Stimulated activated CD8-positive, alpha-beta memory T cell treated with anti-CD3 and anti-CD28 coated beads, Interleukin-2, amount 100 ng/mL, for 1 hour (primary cell): ENCODE measurements around the gene RPP25L.
A peak's percentile ranks its signal among the peaks of the same experiment; 100 is the strongest.
"Not testable (repeated sequence)": the region's sequence is repeated elsewhere in the genome, so short reads cannot be mapped to it uniquely, and the experiment has no call there.

Source experiments
- DNase-seq, 2 donors: peaks; one replicate each; pipeline ENCODE4 v3.0.0-alpha.2; 2020; ENCODE audit warnings: low read depth in 2 of 2

The RPP25L gene, protein sequence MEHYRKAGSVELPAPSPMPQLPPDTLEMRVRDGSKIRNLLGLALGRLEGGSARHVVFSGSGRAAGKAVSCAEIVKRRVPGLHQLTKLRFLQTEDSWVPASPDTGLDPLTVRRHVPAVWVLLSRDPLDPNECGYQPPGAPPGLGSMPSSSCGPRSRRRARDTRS

DNA sequence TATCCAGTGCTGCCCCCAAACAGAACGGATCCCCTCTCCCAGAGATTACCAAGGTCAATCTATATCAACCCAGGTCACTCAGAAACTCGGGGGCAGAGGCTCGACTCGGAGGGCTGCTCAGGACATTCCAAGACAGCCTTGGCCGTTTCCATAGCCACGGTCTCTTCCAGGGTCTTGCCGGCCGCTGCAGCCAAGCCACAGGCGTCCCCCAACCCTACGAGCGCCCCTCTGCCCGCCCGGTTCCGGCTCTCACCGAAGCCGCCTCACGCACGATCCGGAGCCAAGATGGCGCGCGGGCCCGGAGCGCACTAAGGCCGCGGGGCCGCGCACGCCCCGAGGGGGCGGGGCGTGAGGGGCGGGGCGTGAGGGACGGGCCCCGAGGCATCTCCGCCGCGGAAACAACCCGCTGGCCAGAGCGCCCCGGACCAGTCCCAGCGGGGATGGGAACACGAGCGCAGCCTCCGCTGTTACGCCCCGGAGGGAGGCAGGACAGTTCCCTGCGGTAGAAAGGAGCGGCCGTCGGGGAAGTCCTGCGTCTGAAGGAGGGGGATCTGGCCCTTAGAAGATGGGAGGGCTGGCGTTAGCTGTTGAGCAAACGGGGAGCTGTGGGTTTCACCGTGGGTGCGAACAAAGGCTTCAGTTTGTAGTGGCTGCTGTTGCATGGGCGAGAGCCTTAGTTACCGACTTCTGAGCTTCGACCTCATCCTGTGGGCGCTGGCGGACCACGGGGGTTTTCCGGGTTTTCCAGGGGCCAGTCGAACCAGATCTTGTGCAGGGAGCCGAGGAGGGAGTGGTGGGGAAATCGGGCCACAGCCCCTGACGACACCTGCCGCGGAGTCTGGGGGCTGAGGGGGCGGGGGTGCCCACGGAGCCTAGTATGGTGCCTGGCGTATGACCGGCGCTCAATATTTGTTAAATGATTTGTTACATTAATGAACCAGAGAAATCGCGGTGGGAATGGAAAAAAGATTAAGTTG is at the start of gene RPP25L:
Gene RPP25L (minus strand): TSS at position 287 of the 977 bp plus-strand sequence. CDS start 801 bp downstream, outside the sequence.
- peak; percentile 64 to 77 for DNase-seq

- DNase-seq: no peak
Measured at GRCh38 chr9:34659592-34660253, 47.8 kb upstream of the RPP25L start.

- DNase-seq: no peak
Measured at GRCh38 chr9:34658461-34658860, 46.6 kb upstream of the RPP25L start.

DNA sequence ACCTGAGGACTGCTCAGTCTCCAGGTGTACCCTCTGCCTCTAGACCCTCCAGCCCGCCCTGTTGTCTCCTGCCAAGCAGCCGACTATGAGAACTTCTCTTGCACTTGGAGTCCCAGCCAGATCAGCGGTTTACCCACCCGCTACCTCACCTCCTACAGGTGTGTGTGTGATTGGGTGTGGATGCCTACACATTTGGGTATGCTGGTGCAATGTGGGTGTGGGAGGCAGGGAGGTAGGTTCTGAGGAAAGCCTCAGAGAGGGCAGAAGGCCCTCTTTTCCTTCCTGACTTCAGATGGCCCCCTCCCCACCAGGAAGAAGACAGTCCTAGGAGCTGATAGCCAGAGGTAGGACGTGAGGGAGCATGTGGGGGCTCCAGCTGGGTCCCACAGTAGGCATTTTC is 45.1 kb upstream of the RPP25L start:
- no peak for DNase-seq

- no peak for DNase-seq
Measured at GRCh38 chr9:34655394-34655793, 43.5 kb upstream of the RPP25L start.

GRCh38 chr9:34654323-34655051 is 42.6 kb upstream of the RPP25L start:
- no peak for DNase-seq

DNA sequence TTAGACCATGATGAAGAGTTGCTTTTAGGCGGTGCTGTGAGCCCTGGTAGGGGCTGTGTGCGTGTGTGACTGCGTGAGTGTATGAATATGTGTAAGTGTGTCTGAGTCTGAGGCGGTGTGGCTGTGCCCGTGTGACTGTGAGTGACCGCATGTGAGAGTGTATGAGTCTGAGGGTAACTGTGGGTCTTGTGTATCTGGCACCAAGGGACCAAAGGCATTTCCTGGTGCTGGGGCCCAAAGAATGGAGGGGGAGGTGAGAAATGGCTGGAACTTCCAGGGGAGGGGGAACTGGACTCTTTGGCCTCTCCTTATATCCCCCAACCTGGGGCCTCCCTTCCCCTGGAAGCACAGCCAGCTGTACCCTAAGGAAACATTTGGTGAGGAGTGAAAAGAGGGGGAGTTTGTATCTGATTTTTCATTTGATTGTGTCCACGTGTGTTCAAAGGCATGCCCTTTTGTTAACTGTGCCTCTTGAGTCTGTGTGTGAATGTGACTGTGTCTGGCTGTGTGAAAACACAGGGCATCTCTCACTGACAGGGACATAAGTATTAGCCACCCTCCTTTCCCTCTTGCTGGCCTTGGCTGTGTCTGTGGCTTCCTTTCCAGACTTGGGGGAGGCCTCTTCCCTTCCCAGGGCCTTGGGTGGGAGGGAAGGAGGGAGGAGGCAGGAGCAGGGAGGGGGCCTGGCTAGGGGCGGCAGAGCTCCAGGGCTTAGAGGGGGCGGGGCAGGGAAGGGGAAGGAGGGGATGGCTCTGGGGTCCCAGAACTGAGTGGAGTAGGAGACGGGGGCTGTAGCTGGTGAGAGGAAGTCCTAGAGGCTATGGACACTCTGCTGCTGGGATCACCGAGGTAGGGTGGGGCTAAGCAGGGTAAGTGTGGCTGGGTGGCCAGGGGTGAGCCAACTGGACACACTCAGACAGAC is 41.5 kb upstream of the RPP25L start:
- no peak for DNase-seq

DNA sequence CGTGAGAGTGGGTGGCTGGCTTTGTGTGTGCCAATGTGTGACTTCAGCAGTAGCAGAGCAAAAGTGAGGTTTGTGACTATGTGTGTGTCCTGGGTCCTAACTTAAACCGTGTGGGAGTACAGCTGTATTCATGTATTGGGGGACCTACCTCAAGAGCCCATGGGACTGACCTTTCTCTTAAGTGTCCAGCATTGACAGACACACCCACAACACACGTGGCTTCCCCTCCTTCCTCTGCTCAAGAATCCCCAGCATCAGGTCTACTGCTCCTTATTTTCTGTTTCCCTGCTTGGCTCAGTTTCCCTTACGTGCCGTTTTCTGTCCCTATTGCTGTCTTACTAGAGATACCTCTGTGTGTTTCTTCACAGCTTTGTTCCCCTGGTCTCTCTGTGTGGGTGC is 40.7 kb upstream of the RPP25L start:
- DNase-seq: no peak

- no peak for DNase-seq
Measured at GRCh38 chr9:34651876-34652601, 40.1 kb upstream of the RPP25L start, which contains the start of gene IL11RA. Gene IL11RA (plus strand): TSS chr9:34652185. CDS start chr9:34655218, 3,033 bp downstream.

- no peak for DNase-seq
Measured at GRCh38 chr9:34651321-34651720, 39.4 kb upstream of the RPP25L start.

GRCh38 chr9:34650816-34651215 is 38.9 kb upstream of the RPP25L start:
- no peak for DNase-seq

GRCh38 chr9:34648673-34649072 is 36.8 kb upstream of the RPP25L start:
- no peak for DNase-seq

DNA sequence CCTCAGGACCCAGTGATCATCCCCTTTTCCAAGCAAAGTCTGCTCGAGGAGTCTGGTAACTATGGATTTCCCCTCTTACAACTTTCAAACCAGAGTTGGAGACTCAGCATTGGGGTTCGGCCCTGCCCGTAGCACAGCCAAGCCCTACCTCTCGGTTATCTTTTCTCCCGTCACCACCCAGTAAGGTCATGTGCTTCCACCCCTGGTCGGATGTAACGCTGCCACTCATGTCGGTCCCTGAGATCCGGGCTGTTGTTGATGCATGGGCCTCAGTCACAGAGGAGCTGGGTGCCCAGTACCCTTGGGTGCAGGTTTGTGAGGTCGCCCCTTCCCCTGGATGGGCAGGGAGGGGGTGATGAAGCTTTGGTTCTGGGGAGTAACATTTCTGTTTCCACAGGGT is 35.8 kb upstream of the RPP25L start:
- DNase-seq: no peak

DNA sequence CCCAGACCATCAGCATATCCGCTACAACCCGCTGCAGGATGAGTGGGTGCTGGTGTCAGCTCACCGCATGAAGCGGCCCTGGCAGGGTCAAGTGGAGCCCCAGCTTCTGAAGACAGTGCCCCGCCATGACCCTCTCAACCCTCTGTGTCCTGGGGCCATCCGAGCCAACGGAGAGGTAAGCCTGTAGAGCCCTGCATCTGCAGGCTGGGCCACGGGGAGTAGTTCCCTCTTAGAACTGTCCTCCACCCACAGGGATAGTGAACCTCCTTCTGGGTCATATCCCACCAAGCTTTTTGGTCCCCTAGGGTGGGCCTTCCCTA is 35.1 kb upstream of the RPP25L start:
- no peak for DNase-seq

- peak; percentile 91 to 94 for DNase-seq
Measured at GRCh38 chr9:34646211-34647083, 34.5 kb upstream of the RPP25L start, which contains the start of gene GALT. Gene GALT (plus strand): TSS chr9:34646675. CDS start chr9:34646705, 30 bp downstream.

DNA sequence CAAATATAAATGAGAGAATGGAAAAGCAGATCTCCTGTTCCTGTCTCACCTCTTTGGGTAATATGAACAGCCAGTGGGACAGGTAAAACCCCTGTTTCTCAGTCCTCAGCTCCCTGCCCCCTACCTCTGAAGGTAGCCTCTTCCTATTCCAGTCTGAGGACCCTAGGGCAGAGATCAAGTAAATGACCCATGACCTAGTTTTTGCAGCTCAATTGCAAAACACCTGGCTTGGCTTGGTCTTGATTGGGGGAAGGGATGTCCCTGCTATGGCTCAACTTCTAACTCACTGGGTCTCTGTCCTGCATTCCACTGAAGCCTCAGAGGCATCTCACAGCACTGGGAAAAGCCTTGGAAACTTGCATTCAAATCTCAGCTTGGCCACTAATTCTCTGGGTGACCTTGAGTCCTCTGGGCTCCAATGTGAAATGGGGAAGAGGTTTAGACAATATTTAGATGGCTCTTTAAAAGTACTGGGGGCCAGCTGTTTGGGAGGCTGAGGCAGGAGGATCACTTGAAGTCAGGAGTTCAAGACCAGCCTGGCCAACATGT is 32.9 kb upstream of the RPP25L start:
- no peak for DNase-seq

GRCh38 chr9:34642679-34643078 is 30.8 kb upstream of the RPP25L start:
- DNase-seq: no peak

GRCh38 chr9:34639322-34639721 is 27.4 kb upstream of the RPP25L start:
- not testable (repeated sequence) for DNase-seq

DNA sequence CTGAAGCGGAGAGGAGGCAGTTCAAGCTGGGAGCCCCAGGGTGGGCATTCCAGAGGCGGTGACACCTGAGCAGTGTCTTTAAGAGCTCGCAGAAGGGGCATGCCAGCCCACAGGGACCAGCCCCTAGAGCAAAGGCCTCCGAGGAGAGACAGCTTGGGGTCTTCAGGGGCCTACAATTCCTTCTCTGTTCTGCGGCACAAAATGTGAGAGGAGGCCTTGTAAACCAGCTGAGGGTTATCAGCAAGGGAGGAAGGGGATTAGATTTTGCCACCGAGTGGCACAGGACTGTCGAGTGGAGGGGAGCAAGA is 26.2 kb upstream of the RPP25L start:
- no peak for DNase-seq
